ENCODE data around the gene DBX1. TPM values are rescaled to one million over a fixed set of nuclear protein-coding genes. Genes with fewer than 3 reads are reported as not detected.

DBX1 gene
- total and polyA plus RNA-seq, 10 of the 15 experiments (the other 5 are each of a cell fraction or from before 2014, with no cell fraction given): not detected

DNA sequence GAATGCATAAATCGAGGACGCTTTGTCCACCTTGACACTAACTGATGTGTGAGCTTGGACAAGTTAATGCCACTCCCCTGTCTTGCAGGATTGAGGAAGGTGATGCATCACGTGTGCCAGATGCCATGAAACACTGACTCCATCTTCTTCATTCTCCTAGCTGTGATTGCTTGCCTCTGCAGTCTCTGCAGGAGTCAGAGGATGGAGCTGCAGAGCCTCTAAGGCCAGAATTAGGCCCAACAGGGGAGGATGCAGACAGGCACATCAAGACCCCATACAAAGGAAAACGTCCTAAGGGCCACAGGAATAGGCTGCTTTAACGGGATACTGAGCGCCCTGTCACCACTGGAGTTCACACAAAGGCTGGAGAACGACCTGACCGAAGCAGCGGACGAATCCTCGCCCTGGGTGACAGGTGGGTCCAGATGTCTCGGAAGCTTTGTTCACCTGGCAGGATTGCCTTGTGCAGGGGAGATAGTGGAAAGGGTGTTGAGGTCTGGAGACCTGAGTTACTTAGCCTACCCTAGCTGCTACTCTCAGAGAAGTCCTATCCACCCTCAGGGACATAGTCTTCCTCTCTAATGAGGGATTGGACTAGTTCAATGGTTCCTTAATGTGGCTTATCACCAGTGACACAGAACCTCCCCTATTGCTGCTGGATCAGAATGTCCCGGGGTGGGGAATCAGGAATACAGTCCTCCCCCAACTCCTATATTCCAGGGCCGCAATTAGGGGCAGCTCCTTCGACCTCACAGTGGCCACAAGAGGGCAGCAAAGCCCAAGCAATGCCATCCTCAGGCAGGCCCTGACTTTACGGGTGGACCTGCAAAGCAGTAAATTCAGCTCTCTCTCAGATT lies 32.4 kb downstream of the DBX1 start (continued):
- TF ChIP-seq, protein P1, sequence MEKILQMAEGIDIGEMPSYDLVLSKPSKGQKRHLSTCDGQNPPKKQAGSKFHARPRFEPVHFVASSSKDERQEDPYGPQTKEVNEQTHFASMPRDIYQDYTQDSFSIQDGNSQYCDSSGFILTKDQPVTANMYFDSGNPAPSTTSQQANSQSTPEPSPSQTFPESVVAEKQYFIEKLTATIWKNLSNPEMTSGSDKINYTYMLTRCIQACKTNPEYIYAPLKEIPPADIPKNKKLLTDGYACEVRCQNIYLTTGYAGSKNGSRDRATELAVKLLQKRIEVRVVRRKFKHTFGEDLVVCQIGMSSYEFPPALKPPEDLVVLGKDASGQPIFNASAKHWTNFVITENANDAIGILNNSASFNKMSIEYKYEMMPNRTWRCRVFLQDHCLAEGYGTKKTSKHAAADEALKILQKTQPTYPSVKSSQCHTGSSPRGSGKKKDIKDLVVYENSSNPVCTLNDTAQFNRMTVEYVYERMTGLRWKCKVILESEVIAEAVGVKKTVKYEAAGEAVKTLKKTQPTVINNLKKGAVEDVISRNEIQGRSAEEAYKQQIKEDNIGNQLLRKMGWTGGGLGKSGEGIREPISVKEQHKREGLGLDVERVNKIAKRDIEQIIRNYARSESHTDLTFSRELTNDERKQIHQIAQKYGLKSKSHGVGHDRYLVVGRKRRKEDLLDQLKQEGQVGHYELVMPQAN (conservative IDR thresholded peaks at IDR 0.05): no peak
- TF ChIP-seq, protein P2, sequence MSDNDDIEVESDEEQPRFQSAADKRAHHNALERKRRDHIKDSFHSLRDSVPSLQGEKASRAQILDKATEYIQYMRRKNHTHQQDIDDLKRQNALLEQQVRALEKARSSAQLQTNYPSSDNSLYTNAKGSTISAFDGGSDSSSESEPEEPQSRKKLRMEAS (IDR thresholded peaks at IDR 0.05; ENCODE audit: low read depth, low read length): no peak

DNA sequence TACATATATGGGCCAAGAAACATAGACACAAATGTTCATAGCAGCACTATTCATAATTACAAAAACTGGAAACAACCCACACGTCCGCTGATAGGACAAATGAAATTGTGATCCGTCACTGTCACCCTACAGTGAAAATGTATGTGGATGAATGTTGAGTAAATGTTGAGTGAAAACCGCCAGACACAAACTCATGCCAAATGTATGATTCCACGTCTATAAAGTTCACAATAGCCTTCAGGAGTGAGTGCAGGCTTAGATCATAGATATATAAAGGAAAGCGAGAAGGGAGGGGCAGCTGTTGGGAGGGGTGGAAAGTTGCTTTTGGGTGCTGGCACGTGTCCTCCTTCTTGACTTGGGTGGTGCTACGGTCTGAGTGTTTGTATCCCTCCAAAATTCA lies 33.6 kb downstream of the DBX1 start:
- 37% methylated on average over 8 of the region's 8 CpGs for WGBS (ENCODE audit: insufficient coverage, insufficient replicate concordance, low lambda C conversion rate, missing lambda C conversion rate)
- Histone ChIP-seq H3K27me3 (replicated peaks in 1 of 2; ENCODE audit: control insufficient read depth in 2 of 2, insufficient read depth in 2 of 2, low read length in 1 of 2) (peaks cover 0 to 1% of the 10 kb centered on the region in 2 experiments; a peak in 2 of 4 replicates), H3K4me1 (ENCODE audit: control insufficient read depth, insufficient read depth, low read length) (no peaks in the 10 kb centered on the region), H3K9ac (ENCODE audit: control insufficient read depth, insufficient read depth, low read length) (no peak overlapping the region), H3K36me3 (ENCODE audit: control insufficient read depth in 2 of 2, insufficient read depth in 2 of 2, low read length in 1 of 2) (no peaks in the 10 kb centered on the region), H2AFZ (ENCODE audit: control insufficient read depth, low read depth, low read length) (no peak overlapping the region), H3K4me2 (ENCODE audit: control insufficient read depth, insufficient read depth) (no peak overlapping the region), H3K9me3 (replicated peaks; ENCODE audit: control insufficient read depth, insufficient read depth, low read length) (no peaks in the 10 kb centered on the region), H3K4me3 (no peak overlapping the region), H3K27ac (ENCODE audit: control insufficient read depth, insufficient read depth) (no peak overlapping the region), H3K79me2 (ENCODE audit: control insufficient read depth, insufficient read depth, low read length) (no peaks in the 10 kb centered on the region), H4K20me1 (ENCODE audit: control insufficient read depth, insufficient read depth) (0 out of 2 replicates have a peak, but pooled peaks cover 3% of the 10 kb centered on the region)
- ChIA-PET SMC1A (ENCODE audit: uncharacterized antibody, unreplicated experiment) (interaction anchor here (0.9 to 3.3 kb wide), 4 partner anchors 24 to 232 kb away, joined by 3 to 56 read pairs (median 10); no protein-coding TSS in a partner anchor), POLR2A (no interaction called here), CTCF (interaction anchor here (1.5 to 4.0 kb wide), 13 partner anchors 14 to 483 kb away, joined by 4 to 131 read pairs (median 9); no protein-coding TSS in a partner anchor), RAD21 (ENCODE audit: unreplicated experiment) (interaction anchor here (1.4 to 4.0 kb wide), 4 partner anchors 175 to 483 kb away, joined by 3 to 46 read pairs (median 14); no protein-coding TSS in a partner anchor)
- ATAC-seq (no peak), DNase-seq (ENCODE audit: low read depth, low spot score) (no peak), FAIRE-seq (no peak)
- in situ Hi-C loops (cut with MboI): loop anchor here (5.0 kb wide), 2 partner anchors 226 to 486 kb away; no protein-coding TSS in a partner anchor
- intact Hi-C loops (cut with micrococcal nuclease; ENCODE audit: unreplicated experiment): loop anchor here (5.0 to 10.0 kb wide), 3 partner anchors 174 to 546 kb away; no protein-coding TSS in a partner anchor
- BruUV-seq (replicated peaks): no TSS peak
- TF ChIP-seq SPI1 (IDR thresholded peaks at IDR 0.05; ENCODE audit: borderline replicate concordance, insufficient read depth, low read depth, low read length) (no peak), ASH2L (IDR thresholded peaks at IDR 0.05; ENCODE audit: borderline replicate concordance, low read depth) (no peak), PML (IDR thresholded peaks at IDR 0.05; ENCODE audit: low read length) (no peak), KDM1A (IDR thresholded peaks at IDR 0.05; ENCODE audit: borderline replicate concordance) (no peak), ZBTB11 (CRISPR knock-in tag; IDR thresholded peaks at IDR 0.05) (no peak), ZSCAN29 (IDR thresholded peaks at IDR 0.05) (no peak), FOS (IDR thresholded peaks at IDR 0.05; ENCODE audit: borderline replicate concordance, extremely low read depth, insufficient read length) (no peak)
- TF ChIP-seq, protein P3, sequence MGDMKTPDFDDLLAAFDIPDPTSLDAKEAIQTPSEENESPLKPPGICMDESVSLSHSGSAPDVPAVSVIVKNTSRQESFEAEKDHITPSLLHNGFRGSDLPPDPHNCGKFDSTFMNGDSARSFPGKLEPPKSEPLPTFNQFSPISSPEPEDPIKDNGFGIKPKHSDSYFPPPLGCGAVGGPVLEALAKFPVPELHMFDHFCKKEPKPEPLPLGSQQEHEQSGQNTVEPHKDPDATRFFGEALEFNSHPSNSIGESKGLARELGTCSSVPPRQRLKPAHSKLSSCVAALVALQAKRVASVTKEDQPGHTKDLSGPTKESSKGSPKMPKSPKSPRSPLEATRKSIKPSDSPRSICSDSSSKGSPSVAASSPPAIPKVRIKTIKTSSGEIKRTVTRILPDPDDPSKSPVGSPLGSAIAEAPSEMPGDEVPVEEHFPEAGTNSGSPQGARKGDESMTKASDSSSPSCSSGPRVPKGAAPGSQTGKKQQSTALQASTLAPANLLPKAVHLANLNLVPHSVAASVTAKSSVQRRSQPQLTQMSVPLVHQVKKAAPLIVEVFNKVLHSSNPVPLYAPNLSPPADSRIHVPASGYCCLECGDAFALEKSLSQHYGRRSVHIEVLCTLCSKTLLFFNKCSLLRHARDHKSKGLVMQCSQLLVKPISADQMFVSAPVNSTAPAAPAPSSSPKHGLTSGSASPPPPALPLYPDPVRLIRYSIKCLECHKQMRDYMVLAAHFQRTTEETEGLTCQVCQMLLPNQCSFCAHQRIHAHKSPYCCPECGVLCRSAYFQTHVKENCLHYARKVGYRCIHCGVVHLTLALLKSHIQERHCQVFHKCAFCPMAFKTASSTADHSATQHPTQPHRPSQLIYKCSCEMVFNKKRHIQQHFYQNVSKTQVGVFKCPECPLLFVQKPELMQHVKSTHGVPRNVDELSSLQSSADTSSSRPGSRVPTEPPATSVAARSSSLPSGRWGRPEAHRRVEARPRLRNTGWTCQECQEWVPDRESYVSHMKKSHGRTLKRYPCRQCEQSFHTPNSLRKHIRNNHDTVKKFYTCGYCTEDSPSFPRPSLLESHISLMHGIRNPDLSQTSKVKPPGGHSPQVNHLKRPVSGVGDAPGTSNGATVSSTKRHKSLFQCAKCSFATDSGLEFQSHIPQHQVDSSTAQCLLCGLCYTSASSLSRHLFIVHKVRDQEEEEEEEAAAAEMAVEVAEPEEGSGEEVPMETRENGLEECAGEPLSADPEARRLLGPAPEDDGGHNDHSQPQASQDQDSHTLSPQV (IDR thresholded peaks at IDR 0.05): no peak
